IMR-90 (cell line): ENCODE data around the gene FST. TPM values are rescaled to one million over a fixed set of nuclear protein-coding genes. Genes with fewer than 3 reads are reported as not detected.

Source experiments
- ATAC-seq: fragments of 200-7000 bp; cut with Tn5 transposase; 2 replicates; pipeline ENCODE4 v1.9.1; 2020; ENCODE audit warnings: low read depth, mild to moderate bottlenecking, moderate library complexity
- BruUV-seq: library from RNA; stranded (reverse); fragments of 400-500 nt; replicated peaks from 2 replicates; lab custom pipeline; 2021; lab: Mats Ljungman, UMichigan
- CTCF ChIA-PET: fragments of 300-600 bp; formaldehyde crosslinking; extraction: SDS; loops from one replicate; lab custom pipeline; 2021; ENCODE audit warnings: antibody characterized with exemption; lab: Yijun Ruan, JAX
- POLR2A ChIA-PET: fragments of 300-600 bp; sonication (Branson Sonifier 250); formaldehyde crosslinking; loops from one replicate; lab custom pipeline; 2022; ENCODE audit warnings: antibody characterized with exemption; ENCODE audit not compliant: unreplicated experiment; lab: Charles Lee
- DNase-seq: peaks from one replicate; pipeline ENCODE4 v3.0.0; 2013
- H2AFZ ChIP-seq: replicated peaks from 2 replicates; pipeline ENCODE3; 2013; ENCODE audit warnings: low read length, mild to moderate bottlenecking; ENCODE audit not compliant: poor library complexity
- H2AK5ac ChIP-seq: 2 replicates; pipeline ENCODE4 v1.6.1; 2013; ENCODE audit warnings: low read depth, low read length, inconsistent platforms
- H2AK9ac ChIP-seq: replicated peaks from 2 replicates; pipeline ENCODE3; 2013; ENCODE audit warnings: mild to moderate bottlenecking, low read depth, low read length, moderate library complexity; ENCODE audit not compliant: poor library complexity
- H2BK120ac ChIP-seq: 2 replicates; pipeline ENCODE4 v1.6.1; 2013; ENCODE audit warnings: low read depth, low read length, inconsistent platforms
- H2BK15ac ChIP-seq: 3 replicates; pipeline ENCODE4 v1.6.1; 2013; ENCODE audit warnings: low read depth, low read length, inconsistent platforms
- H2BK20ac ChIP-seq: 2 replicates; pipeline ENCODE4 v1.6.1; 2013; ENCODE audit warnings: low read depth, mild to moderate bottlenecking, inconsistent platforms, low read length, moderate library complexity
- H2BK5ac ChIP-seq: 2 replicates; pipeline ENCODE4 v1.6.1; 2013; ENCODE audit warnings: mild to moderate bottlenecking, low read depth, low read length, inconsistent platforms; ENCODE audit not compliant: poor library complexity, severe bottlenecking
- H3K14ac ChIP-seq: replicated peaks from 2 replicates; pipeline ENCODE4 v1.6.1; 2013; ENCODE audit warnings: low read depth, low read length, inconsistent platforms
- H3K18ac ChIP-seq: 2 replicates; pipeline ENCODE4 v1.6.1; 2013; ENCODE audit warnings: low read depth, low read length, control low read depth
- H3K23ac ChIP-seq: 2 replicates; pipeline ENCODE4 v1.6.1; 2013; ENCODE audit warnings: low read depth, low read length, inconsistent platforms
- H3K27ac ChIP-seq: 2 replicates; pipeline ENCODE4 v1.5.1; 2013; ENCODE audit warnings: mild to moderate bottlenecking, control low read depth, low read length; ENCODE audit not compliant: insufficient read depth
- H3K27me3 ChIP-seq: 2 replicates; pipeline ENCODE4 v1.6.1; 2013; ENCODE audit warnings: low read length; ENCODE audit not compliant: control insufficient read depth, insufficient read depth
- H3K36me3 ChIP-seq: 2 replicates; pipeline ENCODE4 v1.6.1; 2013; ENCODE audit warnings: low read length, mixed read lengths; ENCODE audit not compliant: control insufficient read depth, insufficient read depth
- H3K4ac ChIP-seq: 2 replicates; pipeline ENCODE4 v1.6.1; 2013; ENCODE audit warnings: low read depth, low read length, inconsistent platforms
- H3K4me1 ChIP-seq: 2 replicates; pipeline ENCODE4 v1.6.1; 2013; ENCODE audit warnings: low read length, mixed read lengths; ENCODE audit not compliant: control insufficient read depth, insufficient read depth
- H3K4me2 ChIP-seq: 2 replicates; pipeline ENCODE4 v1.6.1; 2013; ENCODE audit warnings: low read depth, mild to moderate bottlenecking, control low read depth, low read length, moderate library complexity
- H3K4me3 ChIP-seq: 2 replicates; pipeline ENCODE4 v1.5.1; 2013; ENCODE audit warnings: low read depth, mild to moderate bottlenecking, control low read depth, low read length, moderate library complexity; ENCODE audit not compliant: insufficient read depth
- H3K56ac ChIP-seq: 2 replicates; pipeline ENCODE4 v1.6.1; 2013; ENCODE audit warnings: low read length, inconsistent platforms; ENCODE audit not compliant: insufficient read depth; ENCODE audit errors: extremely low read depth
- H3K79me1 ChIP-seq, 2 experiments: 2 replicates each; pipeline ENCODE4 v1.6.1; 2013; ENCODE audit warnings: low read length in 2 of 2, inconsistent platforms in 1 of 2, low read depth in 1 of 2
- H3K9ac ChIP-seq: 2 replicates; pipeline ENCODE4 v1.6.1; 2013; ENCODE audit warnings: low read depth, low read length, control low read depth
- H3K9me1 ChIP-seq: 2 replicates; pipeline ENCODE4 v1.6.1; 2013; ENCODE audit warnings: low read length, inconsistent platforms; ENCODE audit not compliant: insufficient read depth
- H3K9me3 ChIP-seq: 2 replicates; pipeline ENCODE4 v1.6.1; 2013; ENCODE audit warnings: low read length; ENCODE audit not compliant: control insufficient read depth, insufficient read depth
- H4K20me1 ChIP-seq: 2 replicates; pipeline ENCODE4 v1.6.1; 2013; ENCODE audit warnings: low read length, inconsistent platforms; ENCODE audit not compliant: insufficient read depth
- H4K5ac ChIP-seq: 2 replicates; pipeline ENCODE4 v1.6.1; 2013; ENCODE audit warnings: mild to moderate bottlenecking, low read depth, low read length, control low read depth
- H4K8ac ChIP-seq, 2 experiments: 2 replicates each; pipeline ENCODE4 v1.6.1; 2013; ENCODE audit warnings: low read depth in 2 of 2, low read length in 2 of 2, control low read depth in 1 of 2, inconsistent platforms in 1 of 2
- H4K91ac ChIP-seq: 2 replicates; pipeline ENCODE4 v1.6.1; 2013; ENCODE audit warnings: low read depth, low read length, inconsistent platforms; ENCODE audit not compliant: insufficient read depth
- SMC3 ChIP-seq: fragments of 150-350 bp; IDR thresholded peaks from 2 replicates; pipeline ENCODE4 v1.6.1; 2016; ENCODE audit warnings: low read depth, mild to moderate bottlenecking, antibody characterized with exemption, low read length, moderate library complexity
- WGBS, 2 experiments: methylation state at CpG; one replicate each; pipeline versions ENCODE4 v1.1.5 to v1.1.7; 2013; ENCODE audit warnings: missing lambda C conversion rate in 2 of 2; ENCODE audit not compliant: insufficient read length in 1 of 2; ENCODE audit errors: extremely low coverage in 2 of 2; 5-methylcytosine and 5-hydroxymethylcytosine counted together
- dilution Hi-C: fragments of 300-500 bp; cut with HindIII; formaldehyde crosslinking; loops from one replicate; pipeline ENCODE4 v1.14.3; 2018; ENCODE audit warnings: low sequenced_read_pairs; ENCODE audit not compliant: unreplicated experiment
- in situ Hi-C: fragments of 300-500 bp; cut with MboI; formaldehyde crosslinking; loops from 3 replicates; pipeline ENCODE4 v1.14.3; 2019; ENCODE audit warnings: low sequenced_read_pairs, inconsistent platforms, mixed read lengths
- intact Hi-C: fragments of 100-400 bp; cut with micrococcal nuclease; formaldehyde crosslinking; loops from 2 replicates; pipeline ENCODE4 v1.10.0; 2022
- polyA plus RNA-seq, 3 experiments: library from polyadenylated mRNA; depleted of rRNA; stranded (reverse); fragments of >200 nt; gene quantifications; 2 replicates each; pipeline ENCODE4 v1.2.3, GENCODE V29; 2012; ENCODE audit warnings: low replicate concordance in 1 of 3
- total RNA-seq: library from RNA; depleted of rRNA; stranded (reverse); fragments of >200 nt; gene quantifications from 2 replicates; pipeline ENCODE4 v1.2.3, GENCODE V29; 2012

Gene FST
- total and polyA plus RNA-seq, 2 of the 4 experiments (the other 2 are of a cell fraction) = 141 to 195 TPM

GRCh38 chr5:53507013-53507412 lies 26.6 kb downstream of the FST start:
- 70% methylated on average over 2 of the region's 4 CpGs; no CpG with 5 or more reads in 1 of the 2 experiments for WGBS, 2 experiments
- Histone ChIP-seq H2AK9ac (no peak overlapping the region), H3K4me3 (no peak overlapping the region), H3K79me1 (no peaks in the 10 kb centered on the region), H4K5ac (no peak overlapping the region), H3K27ac (no peak overlapping the region), H3K56ac (no peak overlapping the region), H3K23ac (no peak overlapping the region), H4K20me1 (no peaks in the 10 kb centered on the region), H4K91ac (no peak overlapping the region), H2BK5ac (no peak overlapping the region), H2AFZ (no peak overlapping the region), H3K9ac (no peak overlapping the region), H3K4ac (no peak overlapping the region), H2BK20ac (no peak overlapping the region), H2BK15ac (no peak overlapping the region), H4K8ac (no peak overlapping the region), H3K9me3 (peaks cover 7% of the 10 kb centered on the region), H2BK120ac (no peak overlapping the region), H3K36me3 (no peaks in the 10 kb centered on the region), H3K9me1 (no peaks in the 10 kb centered on the region), H2AK5ac (no peak overlapping the region), H3K4me1 (no peaks in the 10 kb centered on the region), H3K18ac (no peak overlapping the region), H3K14ac (no peak overlapping the region), H3K27me3 (no peaks in the 10 kb centered on the region), H3K4me2 (no peak overlapping the region)
- intact Hi-C loops (no loop called here), dilution Hi-C loops (no loop called here), in situ Hi-C loops (no loop called here)
- no peak for ATAC-seq
- no peak for TF ChIP-seq SMC3
- CTCF ChIA-PET = no interaction called here
- BruUV-seq = no TSS peak
- POLR2A ChIA-PET = no interaction called here
- DNase-seq = no peak
